Keratinocyte (primary cell): ENCODE results near the gene MDH1. TPM values are rescaled to one million over a fixed set of nuclear protein-coding genes. Genes with fewer than 3 reads are reported as not detected.

Experiments
- DNase-seq: peaks from one replicate; pipeline ENCODE4 v3.0.0-alpha.2; 2011; ENCODE audit warnings: low read depth, missing footprints, low spot score
- FAIRE-seq: peaks from 2 replicates; lab custom pipeline; 2011; peaks lifted over from hg19 to GRCh38; lab: Jason Lieb, UNC
- H2AFZ ChIP-seq: 2 replicates; pipeline ENCODE4 v1.6.0; 2012; ENCODE audit warnings: low read length, control low read depth, inconsistent platforms; ENCODE audit not compliant: control insufficient read depth
- H3K27ac ChIP-seq: 2 replicates; pipeline ENCODE4 v1.5.1; 2011; ENCODE audit warnings: low read length; ENCODE audit not compliant: control insufficient read depth, insufficient read depth
- H3K27me3 ChIP-seq: 3 replicates; pipeline ENCODE4 v1.6.0; 2011; ENCODE audit warnings: low read length; ENCODE audit not compliant: control insufficient read depth, insufficient read depth; ENCODE audit errors: extremely low read depth
- H3K36me3 ChIP-seq, 2 experiments: 2 replicates in 1 of 2; 3 replicates in 1 of 2; pipeline ENCODE4 v1.5.1; 2011; ENCODE audit warnings: low read length in 2 of 2, mild to moderate bottlenecking in 1 of 2; ENCODE audit not compliant: control insufficient read depth in 2 of 2, insufficient read depth in 2 of 2; ENCODE audit errors: extremely low read depth in 1 of 2
- H3K4me1 ChIP-seq: 3 replicates; pipeline ENCODE4 v1.5.1; 2011; ENCODE audit warnings: low read length; ENCODE audit not compliant: control insufficient read depth, insufficient read depth; ENCODE audit errors: extremely low read depth
- H3K4me2 ChIP-seq: 3 replicates; pipeline ENCODE4 v1.6.0; 2011; ENCODE audit warnings: low read depth, low read length; ENCODE audit not compliant: control insufficient read depth, insufficient read depth; ENCODE audit errors: extremely low read depth
- H3K4me3 ChIP-seq, 3 experiments: fragments of 200-600 bp in 1 of 3; sonication (generic) in 1 of 3; 2 replicates in 2 of 3; 3 replicates in 1 of 3; pipeline ENCODE4 v1.5.1; 2011 to 2016; ENCODE audit warnings: low read length in 3 of 3, mild to moderate bottlenecking in 3 of 3, control low read depth in 2 of 3, inconsistent platforms in 1 of 3, low read depth in 1 of 3, mixed read lengths in 1 of 3, mixed run types in 1 of 3, moderate library complexity in 1 of 3; ENCODE audit not compliant: control insufficient read depth in 2 of 3, insufficient read depth in 2 of 3; ENCODE audit errors: extremely low read depth in 1 of 3
- H3K79me2 ChIP-seq: 2 replicates; pipeline ENCODE4 v1.6.0; 2012; ENCODE audit warnings: low read length; ENCODE audit not compliant: control insufficient read depth, insufficient read depth
- H3K9ac ChIP-seq: 3 replicates; pipeline ENCODE4 v1.6.0; 2011; ENCODE audit warnings: low read length; ENCODE audit not compliant: control insufficient read depth, insufficient read depth; ENCODE audit errors: extremely low read depth
- H3K9me1 ChIP-seq: 3 replicates; pipeline ENCODE4 v1.6.0; 2011; ENCODE audit warnings: low read length; ENCODE audit not compliant: control insufficient read depth, insufficient read depth; ENCODE audit errors: extremely low read depth
- H3K9me3 ChIP-seq: 2 replicates; pipeline ENCODE4 v1.5.1; 2012; ENCODE audit warnings: low read depth, low read length; ENCODE audit not compliant: control insufficient read depth
- H4K20me1 ChIP-seq: 3 replicates; pipeline ENCODE4 v1.6.0; 2011; ENCODE audit warnings: low read length; ENCODE audit not compliant: control insufficient read depth, insufficient read depth; ENCODE audit errors: extremely low read depth
- EZH2 ChIP-seq: IDR thresholded peaks from one replicate; pipeline ENCODE4 v1.6.1; 2012; ENCODE audit warnings: inconsistent platforms, mild to moderate bottlenecking, low read length, moderate library complexity
- dilution Hi-C: fragments of 300-500 bp; cut with MboI; formaldehyde crosslinking; loops from one replicate; pipeline ENCODE4 v1.7.0; 2020; ENCODE audit warnings: low sequenced_read_pairs; ENCODE audit not compliant: extremely low pct_ligation_motif_present
- polyA plus RNA-seq, 5 experiments: library from polyadenylated mRNA; depleted of rRNA in 3 of 5; stranded (reverse) in 3 of 5; stranded (forward) in 1 of 5; unstranded in 1 of 5; fragments of >200 nt; gene quantifications; 1 replicate in 1 of 5; 2 replicates in 3 of 5; 3 replicates in 1 of 5; pipeline versions ENCODE4 v1.2.1 to v1.2.3, GENCODE V29; 2011 to 2012; ENCODE audit warnings: missing spikeins in 2 of 5, low read depth in 1 of 5, low replicate concordance in 1 of 5
- TF ChIP-seq, protein P1 (sequence below), 3 experiments: IDR thresholded peaks in 1 of 3; conservative IDR thresholded peaks in 1 of 3; optimal IDR thresholded peaks in 1 of 3; 2 replicates in 2 of 3; 3 replicates in 1 of 3; pipeline versions ENCODE3 to v1.5.1; 2011; ENCODE audit warnings: low read length in 3 of 3, mild to moderate bottlenecking in 3 of 3, moderate library complexity in 2 of 3, control low read depth in 1 of 3, inconsistent platforms in 1 of 3; ENCODE audit not compliant: insufficient read depth in 2 of 3; ENCODE audit errors: extremely low read depth in 1 of 3

Gene MDH1
- polyA plus RNA-seq, 1 donor (not counting 4 experiments of a cell fraction or from before 2014, with no cell fraction given): 320 TPM

DNA sequence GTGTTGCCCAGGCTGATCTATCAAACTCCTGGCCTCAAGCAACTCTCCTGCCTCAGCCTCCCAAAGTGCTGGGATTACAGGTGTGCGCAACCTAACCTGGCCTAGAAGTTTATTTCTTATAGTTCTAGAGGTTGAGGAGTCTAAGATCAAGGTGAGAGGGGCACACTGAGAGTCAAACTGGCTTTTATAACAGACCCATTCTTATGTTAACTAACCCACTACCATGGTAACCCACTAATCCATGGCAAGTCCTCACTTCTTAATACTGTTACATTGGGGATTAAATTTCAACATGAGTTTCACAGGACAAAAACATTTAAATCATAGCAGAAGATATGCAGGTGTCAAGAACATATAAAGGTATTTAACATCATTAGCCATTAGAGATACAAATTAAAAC lies 50.6 kb downstream of the MDH1 start:
- H3K27me3 ChIP-seq: no peaks in the 10 kb centered on the region
- H3K27ac ChIP-seq: no peak overlapping the region
- FAIRE-seq (no peak), DNase-seq (no peak)
- H3K4me1 ChIP-seq: peaks cover 4% of the 10 kb centered on the region
- H3K36me3 ChIP-seq: no peaks in the 10 kb centered on the region
- no peak overlapping the region for H3K4me2 ChIP-seq
- no peaks in the 10 kb centered on the region for H3K79me2 ChIP-seq
- no peaks in the 10 kb centered on the region for H4K20me1 ChIP-seq
- H3K4me3 ChIP-seq: no peak overlapping the region
- H3K9me3 ChIP-seq: no peaks in the 10 kb centered on the region
- dilution Hi-C loops: no loop called here
- H2AFZ ChIP-seq: no peak overlapping the region
- no peaks in the 10 kb centered on the region for H3K9me1 ChIP-seq
- TF ChIP-seq, protein P1, sequence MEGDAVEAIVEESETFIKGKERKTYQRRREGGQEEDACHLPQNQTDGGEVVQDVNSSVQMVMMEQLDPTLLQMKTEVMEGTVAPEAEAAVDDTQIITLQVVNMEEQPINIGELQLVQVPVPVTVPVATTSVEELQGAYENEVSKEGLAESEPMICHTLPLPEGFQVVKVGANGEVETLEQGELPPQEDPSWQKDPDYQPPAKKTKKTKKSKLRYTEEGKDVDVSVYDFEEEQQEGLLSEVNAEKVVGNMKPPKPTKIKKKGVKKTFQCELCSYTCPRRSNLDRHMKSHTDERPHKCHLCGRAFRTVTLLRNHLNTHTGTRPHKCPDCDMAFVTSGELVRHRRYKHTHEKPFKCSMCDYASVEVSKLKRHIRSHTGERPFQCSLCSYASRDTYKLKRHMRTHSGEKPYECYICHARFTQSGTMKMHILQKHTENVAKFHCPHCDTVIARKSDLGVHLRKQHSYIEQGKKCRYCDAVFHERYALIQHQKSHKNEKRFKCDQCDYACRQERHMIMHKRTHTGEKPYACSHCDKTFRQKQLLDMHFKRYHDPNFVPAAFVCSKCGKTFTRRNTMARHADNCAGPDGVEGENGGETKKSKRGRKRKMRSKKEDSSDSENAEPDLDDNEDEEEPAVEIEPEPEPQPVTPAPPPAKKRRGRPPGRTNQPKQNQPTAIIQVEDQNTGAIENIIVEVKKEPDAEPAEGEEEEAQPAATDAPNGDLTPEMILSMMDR (optimal IDR thresholded peaks at IDR 0.05 in 1 of 3, IDR thresholded peaks at IDR 0.05 in 1 of 3, conservative IDR thresholded peaks at IDR 0.05 in 1 of 3; ENCODE audit: extremely low read depth in 1 of 3, insufficient read depth in 2 of 3, low read length in 3 of 3): no peak
- no peak for TF ChIP-seq EZH2
- no peak overlapping the region for H3K9ac ChIP-seq

DNA sequence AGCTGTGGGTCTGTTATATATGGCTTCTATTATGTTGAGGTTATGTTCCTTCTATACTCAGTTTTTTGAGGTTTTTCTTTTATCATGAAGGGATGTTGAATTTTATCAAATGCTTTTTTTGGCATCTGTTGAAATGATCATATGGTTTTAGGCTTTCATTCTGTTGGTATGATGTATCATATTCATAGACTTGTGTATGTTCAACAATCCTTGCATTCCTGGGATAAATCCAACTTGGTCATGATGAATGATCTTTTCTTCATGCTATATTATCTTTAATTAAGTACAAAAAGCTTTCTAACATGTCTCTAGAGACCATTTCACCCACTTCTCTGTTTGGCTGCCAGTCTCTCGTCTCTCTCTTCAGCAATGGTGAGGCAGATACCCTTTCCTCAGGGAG lies 54.2 kb downstream of the MDH1 start:
- Histone ChIP-seq H3K36me3 (no peaks in the 10 kb centered on the region), H3K27me3 (no peaks in the 10 kb centered on the region), H3K9me3 (no peaks in the 10 kb centered on the region), H2AFZ (no peak overlapping the region), H3K4me1 (peaks cover 4% of the 10 kb centered on the region), H4K20me1 (no peaks in the 10 kb centered on the region), H3K79me2 (no peaks in the 10 kb centered on the region), H3K27ac (no peak overlapping the region), H3K4me3 (no peak overlapping the region), H3K4me2 (no peak overlapping the region), H3K9ac (no peak overlapping the region), H3K9me1 (no peaks in the 10 kb centered on the region)
- dilution Hi-C loops: no loop called here
- TF ChIP-seq, protein P1 (optimal IDR thresholded peaks at IDR 0.05 in 1 of 3, IDR thresholded peaks at IDR 0.05 in 1 of 3, conservative IDR thresholded peaks at IDR 0.05 in 1 of 3; ENCODE audit: extremely low read depth in 1 of 3, insufficient read depth in 2 of 3, low read length in 3 of 3): no peak
- DNase-seq (no peak), FAIRE-seq (no peak)
